DMS 273 (cell line): ENCODE results near the gene HTR6.

ENCODE experiments used
- DNase-seq: peaks from one replicate; lab custom pipeline; 2025; ENCODE audit not compliant: unreplicated experiment; lab: John Stamatoyannopoulos, UW

The HTR6 gene

DNA sequence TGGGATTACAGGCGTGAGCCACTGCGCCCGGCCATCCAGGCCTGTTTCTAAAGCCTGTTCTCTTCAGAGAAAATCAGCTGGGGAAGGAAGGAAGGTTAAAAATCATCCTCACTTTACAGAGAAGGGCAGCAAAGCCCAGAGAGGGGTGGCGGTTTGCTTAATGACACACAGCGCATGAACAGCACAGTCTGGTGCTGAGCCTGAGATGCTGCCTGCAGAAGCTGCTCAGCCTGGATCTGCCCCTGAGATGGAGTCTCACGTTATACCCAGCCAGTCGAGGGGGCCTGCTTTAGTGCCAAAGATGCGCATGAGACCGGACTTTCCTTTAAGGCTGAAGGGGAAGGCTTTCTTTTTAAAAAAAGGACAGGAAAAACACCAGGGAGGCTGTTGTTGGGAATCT is 21.3 kb downstream of the HTR6 start:
- DNase-seq: no peak

DNA sequence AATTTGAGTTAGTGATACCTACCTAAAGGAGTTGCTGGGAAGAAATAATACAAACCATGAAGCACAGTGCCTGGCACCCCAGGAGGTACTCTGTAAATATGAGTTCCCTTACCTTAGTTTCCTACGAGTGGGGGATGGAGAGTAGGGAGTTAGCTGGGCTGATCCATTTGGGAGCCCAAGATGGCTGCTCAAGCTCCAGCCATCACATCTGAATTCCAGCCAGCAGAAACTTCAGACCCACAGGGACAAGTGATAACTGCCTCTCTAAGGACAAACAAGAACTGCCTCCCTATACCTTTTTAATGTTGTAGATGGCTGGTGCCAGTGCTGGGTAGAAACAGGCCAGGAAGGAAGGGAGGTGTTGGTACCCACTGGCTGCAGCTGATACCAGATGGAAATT is 22.7 kb downstream of the HTR6 start:
- DNase-seq: no peak

DNA sequence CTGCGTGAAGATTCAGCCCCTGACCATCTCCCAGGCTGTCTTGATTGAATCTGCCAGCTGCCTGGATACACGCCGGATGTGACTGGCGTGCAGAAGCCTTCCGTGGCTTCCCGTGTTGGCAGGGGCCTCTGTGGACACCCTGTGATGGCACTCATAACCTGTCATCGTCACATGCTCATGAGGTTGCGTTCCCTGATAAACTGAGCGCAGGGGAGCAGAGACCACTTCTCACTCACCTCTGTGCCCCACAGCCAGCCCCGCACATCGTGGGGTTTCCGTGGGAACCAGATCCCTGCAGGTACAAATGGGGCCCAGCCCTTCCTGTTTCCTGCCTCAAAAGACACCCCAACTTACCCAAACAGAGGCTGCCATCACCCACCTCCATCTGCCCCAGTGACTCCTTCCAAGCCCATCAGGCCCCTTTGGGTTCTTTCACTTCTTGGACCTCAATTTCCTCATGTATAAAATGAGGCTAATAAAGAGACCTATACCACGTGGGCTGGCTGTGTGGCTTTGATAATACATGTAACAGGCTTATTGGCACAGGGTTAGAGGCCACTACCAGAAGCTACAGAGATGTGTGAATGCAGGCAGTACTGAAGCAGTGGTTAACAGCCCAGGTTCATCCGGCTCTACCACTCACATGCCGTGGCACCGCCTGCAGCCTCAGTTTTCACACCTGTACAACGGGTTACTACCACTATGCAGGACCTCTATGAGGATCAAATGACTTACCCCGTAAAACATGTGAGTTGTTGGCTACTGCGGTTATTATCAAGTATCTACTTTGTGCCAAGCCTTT is 23.6 kb downstream of the HTR6 start:
- no peak for DNase-seq

DNA sequence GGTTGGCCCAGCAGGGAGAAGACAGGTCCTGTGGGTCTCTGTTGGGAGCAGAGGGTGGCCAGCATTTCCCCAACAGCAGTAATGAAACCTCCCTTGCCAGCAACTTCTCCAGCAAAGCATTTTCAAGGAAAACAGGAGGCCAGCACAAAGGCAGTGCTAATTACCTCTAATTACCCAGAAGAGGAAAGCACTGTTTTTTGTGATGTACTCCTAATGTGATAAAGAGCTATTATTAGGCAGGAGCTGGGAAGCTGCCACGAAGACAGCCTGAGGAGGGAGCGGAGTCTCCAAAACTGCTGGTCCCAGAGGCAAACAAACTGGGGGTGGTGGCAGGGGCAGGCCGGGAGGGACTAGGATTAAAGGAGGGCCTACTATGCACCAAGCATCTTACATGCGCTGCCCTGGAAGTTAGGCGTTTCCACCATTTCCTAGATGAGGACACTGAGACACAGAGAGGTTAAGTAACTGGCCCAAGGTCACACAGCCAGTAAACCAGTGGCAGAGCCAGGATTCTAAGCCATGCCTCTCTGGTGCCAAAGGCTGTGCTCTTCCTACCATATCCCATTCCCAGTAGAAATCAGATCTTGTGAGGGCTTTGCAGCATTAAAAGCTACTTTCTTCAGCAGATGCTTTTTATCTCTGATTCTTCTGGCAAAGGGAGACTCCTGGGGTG is 24.5 kb downstream of the HTR6 start:
- DNase-seq: no peak

DNA sequence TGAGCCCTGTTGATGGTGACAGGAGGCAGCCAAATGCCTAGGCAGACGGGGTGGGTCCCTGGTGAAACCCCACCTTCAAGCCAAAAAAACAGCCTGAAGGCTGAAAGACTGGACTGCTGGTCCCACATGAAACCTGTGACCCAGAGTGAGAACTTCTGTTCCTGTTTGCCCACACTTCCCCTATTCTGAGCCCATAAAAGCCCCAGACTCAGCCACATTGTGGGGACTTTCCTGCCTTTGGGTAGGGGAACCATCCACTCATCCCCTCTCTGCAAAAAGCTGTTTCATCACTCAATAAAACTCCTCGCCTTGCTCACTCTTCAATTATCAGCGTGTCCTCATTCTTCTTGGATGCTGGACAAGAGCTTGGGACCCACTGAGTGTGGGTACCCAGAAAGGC is 25.2 kb downstream of the HTR6 start:
- DNase-seq: no peak

DNA sequence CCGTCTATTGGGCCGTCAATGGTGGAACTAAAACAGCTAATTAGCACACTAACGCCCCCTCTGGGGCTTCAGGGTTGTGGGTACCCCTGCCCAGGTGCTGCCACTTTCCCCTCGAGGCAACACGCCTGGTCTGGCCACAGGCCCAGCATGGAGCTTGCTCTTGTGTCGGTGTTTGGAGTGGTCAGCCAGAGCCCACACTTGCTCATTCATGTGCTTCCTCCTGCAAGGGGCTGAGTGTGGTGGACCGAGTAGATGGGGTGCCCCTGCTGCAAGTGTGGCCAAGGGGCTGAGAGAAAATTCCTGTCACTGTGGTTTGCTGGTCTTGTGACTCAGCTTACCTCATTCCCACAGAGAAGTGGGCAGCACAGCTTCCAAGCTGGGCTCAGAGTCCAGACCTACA is 25.7 kb downstream of the HTR6 start:
- no peak for DNase-seq

DNA sequence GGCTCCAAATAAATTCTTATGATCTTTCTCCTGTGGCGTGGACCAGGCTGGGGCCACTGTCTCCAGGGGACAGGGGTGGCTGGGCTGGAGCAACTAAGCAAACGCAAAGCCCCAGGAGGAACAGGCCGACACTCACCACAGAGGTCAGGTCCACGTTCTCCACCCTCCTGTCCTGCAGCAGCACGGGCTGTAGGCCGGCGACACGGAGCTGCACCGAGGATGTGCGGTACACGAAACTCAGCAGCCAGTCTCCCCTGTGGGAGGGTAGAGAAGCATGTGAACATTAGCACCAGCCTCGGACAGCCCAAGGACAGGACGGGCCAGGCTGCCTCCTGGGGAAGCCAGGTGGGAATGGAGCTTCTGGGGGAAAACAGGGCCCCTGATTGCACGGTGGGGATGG is 29.6 kb downstream of the HTR6 start:
- DNase-seq: no peak

DNA sequence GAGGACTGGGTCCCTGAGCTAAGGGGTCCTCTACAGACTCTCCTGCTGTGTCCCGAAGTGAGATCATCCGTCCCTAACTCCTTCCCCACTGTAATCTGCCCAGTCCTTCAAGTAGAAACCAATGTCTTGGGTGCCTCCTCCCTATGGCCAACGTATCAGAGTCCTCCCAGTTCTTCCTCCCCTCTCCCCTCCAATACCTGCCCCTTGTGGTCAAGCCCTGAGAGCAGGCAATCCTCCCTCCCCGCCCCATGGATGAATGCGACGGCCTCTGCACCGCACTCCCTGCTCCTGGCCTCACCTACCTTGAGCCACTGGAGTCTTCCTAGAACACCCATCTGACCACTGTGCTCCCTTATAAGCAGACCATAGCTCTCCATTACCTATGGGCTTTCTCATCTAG is 31.1 kb downstream of the HTR6 start:
- DNase-seq: no peak

DNA sequence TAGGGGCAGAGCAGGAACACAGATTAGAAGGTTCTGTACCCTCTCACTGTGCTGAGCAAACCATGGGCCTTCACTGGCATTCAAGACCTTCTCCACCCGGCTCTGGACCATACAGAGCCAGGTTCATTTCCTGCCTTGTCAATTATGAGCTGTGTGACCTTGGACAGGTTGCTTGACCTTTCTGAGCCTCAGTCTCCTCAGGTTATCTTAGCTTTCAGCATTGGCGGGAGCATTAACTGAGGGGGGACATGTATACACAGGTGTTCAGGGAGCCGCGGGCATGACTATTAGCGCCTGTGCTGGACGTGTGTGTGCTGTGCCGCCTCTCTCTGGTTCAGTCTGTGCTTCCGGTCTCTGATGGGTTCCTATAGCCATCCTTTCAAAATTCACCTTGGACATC is 32.1 kb downstream of the HTR6 start:
- DNase-seq: no peak

DNA sequence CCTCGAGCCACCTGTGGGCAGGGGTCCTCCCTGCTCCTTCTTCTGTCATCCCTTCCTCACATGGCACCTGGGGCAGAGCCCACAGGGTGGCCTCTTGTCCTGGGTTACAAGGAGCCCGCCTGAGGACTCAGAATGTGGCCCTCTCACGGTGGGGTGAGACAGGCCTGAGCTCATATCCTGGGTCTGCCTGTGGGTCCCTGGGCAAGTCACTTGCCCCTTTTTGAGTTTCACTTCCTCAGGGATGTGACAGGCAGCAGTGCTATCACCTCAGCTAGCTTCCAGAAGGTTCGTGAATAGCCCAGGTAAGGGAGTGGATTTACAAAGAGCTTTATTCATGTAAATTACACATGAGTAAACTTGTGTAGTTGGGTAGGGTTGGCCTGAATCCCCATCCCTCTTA is 33.5 kb downstream of the HTR6 start:
- no peak for DNase-seq

DNA sequence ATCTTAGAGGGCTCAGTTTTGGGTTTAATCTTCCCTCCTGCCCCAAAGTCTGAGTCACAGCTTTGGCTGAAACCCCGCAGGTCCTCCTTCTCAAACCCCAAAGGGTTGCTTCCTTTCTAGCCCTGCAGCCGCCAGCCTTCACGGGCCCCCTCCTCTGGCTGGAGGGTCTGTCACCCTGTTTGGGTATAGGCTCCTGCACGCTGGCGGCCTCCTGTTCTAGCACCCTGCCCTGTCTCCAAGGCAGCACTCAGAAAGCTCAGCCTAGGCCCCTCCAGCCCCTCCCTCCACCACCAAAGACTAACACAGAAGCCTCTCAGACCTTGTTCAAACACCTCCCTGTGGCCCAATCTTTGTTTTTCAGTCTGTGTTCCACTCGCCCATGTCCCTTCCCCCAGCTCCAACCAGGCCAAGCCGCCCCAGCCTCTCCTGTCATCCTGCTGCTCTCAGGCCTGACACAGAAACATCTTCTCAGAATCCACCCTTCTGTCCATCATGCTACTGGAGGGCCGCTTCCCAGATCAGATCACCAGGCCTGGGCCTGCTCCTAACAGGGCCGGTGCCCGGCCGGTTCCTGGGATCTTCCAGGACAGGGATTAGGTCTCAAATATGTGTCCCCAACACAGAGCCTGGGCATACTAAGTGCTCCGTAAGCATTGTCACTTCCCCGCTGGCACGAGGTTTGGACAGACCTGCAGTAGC is 35.6 kb downstream of the HTR6 start:
- DNase-seq: no peak

DNA sequence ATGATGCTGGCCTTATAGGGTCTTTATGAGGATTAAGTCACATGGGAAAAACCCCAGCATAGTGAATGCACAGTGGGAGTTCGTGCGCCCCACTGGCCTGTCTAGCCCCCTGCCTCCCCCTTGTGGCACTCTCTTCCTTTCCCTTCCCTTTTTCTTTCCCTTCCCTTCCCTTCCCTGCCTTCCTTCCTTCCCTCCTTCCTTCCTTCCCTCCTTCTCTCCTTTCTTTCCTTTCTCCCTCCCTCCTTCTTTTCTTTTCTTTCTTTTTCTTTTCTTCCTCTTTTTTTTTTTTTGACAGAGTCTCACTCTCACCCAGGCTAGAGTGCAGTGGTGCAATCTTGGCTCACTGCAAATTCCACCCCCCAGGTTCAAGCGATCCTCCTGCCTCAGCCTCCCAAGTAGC is 38.6 kb downstream of the HTR6 start:
- no peak for DNase-seq

DNA sequence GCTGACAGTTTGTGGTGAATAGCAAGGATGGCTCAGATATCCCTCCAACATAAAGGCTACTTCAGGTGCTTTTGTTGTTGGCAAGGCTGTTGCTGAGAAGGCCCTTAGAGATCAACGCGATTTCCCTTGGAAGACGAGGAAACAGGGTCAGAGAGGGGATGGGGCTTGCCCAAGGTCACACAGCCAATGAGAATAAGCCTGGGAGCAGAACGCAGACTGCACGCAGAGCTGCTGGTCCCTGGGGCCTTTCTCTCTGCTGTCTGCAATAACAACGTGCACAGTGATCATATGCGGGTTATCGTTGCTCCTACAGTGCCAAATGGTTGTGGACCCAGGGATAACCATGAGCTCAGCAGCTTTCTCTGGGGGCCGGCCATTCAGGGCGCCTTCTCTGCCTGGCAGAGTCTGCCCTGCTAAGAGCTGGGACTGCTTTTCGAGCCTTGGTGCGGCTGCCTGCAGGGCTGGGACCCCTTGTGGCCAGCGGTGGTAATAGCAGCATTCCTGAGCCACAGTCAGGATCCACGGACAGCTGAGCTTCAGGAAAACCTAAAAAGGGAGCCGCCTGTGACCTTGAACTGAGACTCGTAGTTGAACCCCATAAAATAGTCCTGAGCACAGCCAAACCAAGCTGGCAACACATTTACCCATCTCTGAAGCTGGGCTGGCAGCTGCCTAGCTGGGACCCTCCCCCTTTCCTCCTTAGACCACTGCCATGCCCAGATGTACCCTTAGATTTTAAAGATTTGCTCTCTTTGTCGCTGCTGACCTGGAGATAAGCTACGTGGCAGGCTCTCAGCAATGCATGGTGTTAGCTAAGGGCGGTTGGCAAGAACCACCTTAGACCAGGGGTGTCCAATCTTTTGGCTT is 39.8 kb downstream of the HTR6 start:
- peak; percentile 81 for DNase-seq

DNA sequence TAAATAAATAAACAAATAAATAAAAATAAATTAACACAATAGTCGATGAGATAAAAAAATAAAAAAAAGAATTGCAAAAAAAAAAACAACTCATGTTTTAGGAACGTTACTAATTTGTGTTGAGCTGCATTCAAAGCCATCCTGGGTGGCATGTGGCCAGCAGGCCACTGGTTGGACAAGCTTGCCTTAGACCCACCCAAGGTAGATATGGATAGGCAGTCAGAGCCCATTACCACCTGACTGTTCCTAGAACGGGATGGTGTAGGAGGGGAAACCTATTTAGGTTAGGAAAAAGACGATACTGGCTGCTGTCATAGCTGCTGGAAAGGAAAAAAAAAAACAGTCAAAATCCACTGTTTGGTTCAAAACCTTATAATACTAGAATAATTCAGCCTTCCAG is 40.8 kb downstream of the HTR6 start:
- DNase-seq: no peak

DNA sequence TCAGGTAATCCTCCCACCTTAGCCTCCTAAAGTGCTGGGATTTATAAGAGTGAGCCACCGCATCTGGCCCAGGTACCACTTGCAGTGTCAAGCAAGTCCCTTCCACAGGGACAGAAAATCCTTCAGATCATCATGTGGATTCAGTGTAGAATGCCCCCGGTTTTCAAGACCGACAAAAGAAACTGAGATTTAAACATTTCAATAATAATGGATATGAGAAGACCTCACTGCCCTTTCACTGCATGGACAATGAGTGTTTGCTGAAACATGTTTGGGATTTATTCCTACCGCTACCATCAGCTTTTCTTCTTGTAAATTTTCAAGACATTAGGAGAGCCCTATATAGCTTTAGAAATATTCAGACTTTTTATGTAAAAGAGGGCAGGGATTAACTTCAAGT is 41.5 kb downstream of the HTR6 start:
- no peak for DNase-seq

DNA sequence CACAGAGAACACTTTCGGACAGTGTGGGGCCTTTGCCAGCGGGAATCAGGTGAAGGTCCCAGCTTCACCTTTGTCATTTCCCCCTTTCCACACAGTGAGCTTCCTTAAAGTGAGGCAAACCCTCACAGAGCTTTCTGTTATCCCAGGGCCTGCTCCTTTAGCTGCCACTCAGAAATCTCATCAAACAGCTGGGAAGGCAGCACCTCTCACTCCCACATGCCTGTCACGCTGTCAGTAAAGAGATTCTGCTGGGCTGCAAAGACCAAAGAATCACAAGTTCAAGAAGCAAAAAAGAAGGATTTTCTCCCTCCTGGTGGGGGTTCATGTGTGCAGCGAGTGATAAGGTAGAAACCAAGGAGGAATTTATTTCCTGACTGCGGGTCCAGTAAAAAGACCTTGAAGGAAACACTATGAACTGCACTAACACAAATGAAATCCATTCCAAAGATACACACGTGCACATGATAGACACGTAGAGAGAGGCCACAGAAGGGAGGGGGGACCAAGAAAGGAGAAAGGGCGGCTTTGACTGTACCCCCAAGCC is 44.0 kb downstream of the HTR6 start:
- no peak for DNase-seq

DNA sequence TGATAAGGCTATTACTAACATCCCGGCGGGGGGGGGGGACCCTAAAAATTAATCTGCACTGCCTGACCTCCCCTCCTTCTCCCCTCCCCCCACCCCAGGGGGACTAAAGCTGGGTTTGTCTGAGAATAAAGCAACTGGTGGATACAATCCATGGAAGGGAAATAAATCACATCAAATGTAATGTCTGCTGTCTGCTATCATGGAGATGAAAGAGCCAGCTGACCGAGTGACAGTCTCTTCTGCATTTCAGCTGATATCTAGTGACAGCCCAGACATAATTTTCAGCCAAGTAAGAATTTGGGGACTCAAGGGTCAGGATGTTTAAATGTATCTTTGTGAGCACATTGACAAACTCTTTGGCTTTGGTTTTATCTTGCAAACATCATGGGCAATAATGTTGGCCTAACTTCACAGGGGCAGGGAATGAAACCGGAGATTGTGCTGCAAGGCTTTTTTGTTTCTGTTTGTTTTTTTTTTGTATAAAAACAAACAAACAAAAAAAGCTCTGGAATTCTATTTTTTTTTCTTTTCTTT is 44.7 kb downstream of the HTR6 start:
- no peak for DNase-seq

DNA sequence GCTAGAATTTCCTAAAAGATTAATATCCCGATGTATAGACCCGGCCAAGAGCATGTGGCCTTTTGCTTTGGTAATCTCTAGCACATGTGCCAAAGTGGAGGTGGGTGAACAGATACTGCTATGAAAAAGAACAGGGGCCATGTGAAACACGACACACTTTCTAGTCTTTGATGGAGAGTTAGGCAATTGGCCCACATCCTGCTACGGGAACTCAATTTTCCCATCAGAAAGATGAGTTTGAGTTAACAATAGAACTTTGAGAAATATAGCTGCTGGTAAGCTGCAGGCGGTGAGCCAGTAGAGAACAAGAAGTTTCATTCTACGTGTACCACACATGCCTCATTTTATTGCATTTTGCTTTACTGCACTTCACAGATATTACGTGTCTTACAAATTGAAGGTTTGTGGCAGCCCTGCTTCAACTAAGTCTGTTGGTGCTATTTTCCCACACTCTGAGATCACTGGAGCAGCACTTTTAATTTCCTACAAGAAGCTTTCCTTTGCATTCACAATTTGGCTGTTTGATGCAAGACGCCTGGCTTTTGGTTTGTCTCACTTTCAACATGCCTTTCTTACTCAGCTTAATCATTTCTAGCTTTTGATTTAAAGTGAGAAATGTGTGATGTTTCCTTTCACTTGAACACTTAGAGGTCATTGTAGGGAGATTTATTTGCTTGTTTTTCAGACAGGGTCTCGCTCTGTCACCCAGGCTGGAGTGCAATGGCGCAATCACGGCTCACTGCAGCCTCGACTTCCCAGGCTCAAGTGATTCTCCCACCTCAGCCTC is 46.3 kb downstream of the HTR6 start:
- no peak for DNase-seq

DNA sequence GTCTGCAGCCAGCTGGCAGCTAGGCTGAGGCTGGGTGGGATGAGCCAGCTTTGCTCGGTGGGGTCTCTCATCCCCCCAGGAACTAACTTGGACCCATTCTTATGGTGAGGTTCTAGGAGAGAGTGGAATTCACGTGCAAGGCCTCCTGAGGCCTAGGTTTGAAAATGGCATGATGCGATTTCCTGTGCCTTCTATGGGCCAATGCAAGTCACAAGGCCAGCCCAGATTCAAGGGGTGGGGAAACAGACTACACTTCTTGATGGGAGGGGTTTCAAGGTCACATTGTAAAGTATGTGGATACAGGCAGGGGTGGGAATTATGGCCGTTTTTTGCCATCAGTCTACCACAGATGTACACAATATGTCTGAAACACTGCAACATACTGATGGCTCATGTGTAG is 48.3 kb downstream of the HTR6 start:
- DNase-seq: no peak
